Stimulated activated CD4-positive, alpha-beta T cell treated with anti-CD3 and anti-CD28 coated beads, Interleukin-2, amount 100 ng/mL, for 48 hours (primary cell): ENCODE results near the gene CLCA2.

Experiments
- DNase-seq, 2 donors: peaks; one replicate each; pipeline ENCODE4 v3.0.0-alpha.2; 2020

CLCA2 gene

GRCh38 chr1:86434059-86434458 is 10.1 kb downstream of the CLCA2 start:
- DNase-seq: no peak

- no peak for DNase-seq
Measured at GRCh38 chr1:86435327-86435726, 11.4 kb downstream of the CLCA2 start.

GRCh38 chr1:86436041-86436440 is 12.1 kb downstream of the CLCA2 start:
- DNase-seq: no peak

GRCh38 chr1:86441581-86441980 is 17.6 kb downstream of the CLCA2 start:
- no peak for DNase-seq

- DNase-seq: no peak
Measured at GRCh38 chr1:86441997-86442396, 18.0 kb downstream of the CLCA2 start.

- DNase-seq: no peak
Measured at GRCh38 chr1:86445919-86446318, 21.9 kb downstream of the CLCA2 start.

- DNase-seq: no peak
Measured at GRCh38 chr1:86447198-86447790, 23.3 kb downstream of the CLCA2 start.

- DNase-seq: no peak
Measured at GRCh38 chr1:86448670-86449069, 24.7 kb downstream of the CLCA2 start.

GRCh38 chr1:86449103-86449502 is 25.1 kb downstream of the CLCA2 start:
- no peak for DNase-seq

- no peak for DNase-seq
Measured at GRCh38 chr1:86450847-86451246, 26.9 kb downstream of the CLCA2 start.

GRCh38 chr1:86453664-86454063 is 29.7 kb downstream of the CLCA2 start:
- no peak for DNase-seq

- no peak for DNase-seq
Measured at GRCh38 chr1:86455073-86455472, 31.1 kb downstream of the CLCA2 start.

GRCh38 chr1:86460998-86461397 is 37.0 kb downstream of the CLCA2 start:
- no peak for DNase-seq

GRCh38 chr1:86461482-86461881 is 37.5 kb downstream of the CLCA2 start:
- no peak for DNase-seq

- no peak for DNase-seq
Measured at GRCh38 chr1:86464819-86465218, 40.8 kb downstream of the CLCA2 start.

GRCh38 chr1:86466109-86466844 is 42.3 kb downstream of the CLCA2 start:
- no peak for DNase-seq

- DNase-seq: no peak
Measured at GRCh38 chr1:86466986-86467385, 43.0 kb downstream of the CLCA2 start.

- DNase-seq: no peak
Measured at GRCh38 chr1:86468501-86468977, 44.6 kb downstream of the CLCA2 start, which contains the start of gene CLCA1. CLCA1 (plus strand) TSS chr1:86468927; CDS start chr1:86468972, 45 bp downstream.

GRCh38 chr1:86470859-86471258 is 46.9 kb downstream of the CLCA2 start:
- no peak for DNase-seq

- no peak for DNase-seq
Measured at GRCh38 chr1:86471291-86471690, 47.3 kb downstream of the CLCA2 start.

GRCh38 chr1:86472152-86472551 is 48.2 kb downstream of the CLCA2 start:
- DNase-seq: no peak

GRCh38 chr1:86472767-86473166 is 48.8 kb downstream of the CLCA2 start:
- DNase-seq: no peak

GRCh38 chr1:86477256-86477655 is 53.3 kb downstream of the CLCA2 start:
- no peak for DNase-seq

GRCh38 chr1:86477682-86478081 is 53.7 kb downstream of the CLCA2 start:
- no peak for DNase-seq
